ENCODE measurements around the gene RAP1A.
A peak's percentile ranks its signal among the peaks of the same experiment; 100 is the strongest.
"Not testable (repeated sequence)": the region's sequence is repeated elsewhere in the genome, so short reads cannot be mapped to it uniquely, and the experiment has no call there.

Gene RAP1A

DNA sequence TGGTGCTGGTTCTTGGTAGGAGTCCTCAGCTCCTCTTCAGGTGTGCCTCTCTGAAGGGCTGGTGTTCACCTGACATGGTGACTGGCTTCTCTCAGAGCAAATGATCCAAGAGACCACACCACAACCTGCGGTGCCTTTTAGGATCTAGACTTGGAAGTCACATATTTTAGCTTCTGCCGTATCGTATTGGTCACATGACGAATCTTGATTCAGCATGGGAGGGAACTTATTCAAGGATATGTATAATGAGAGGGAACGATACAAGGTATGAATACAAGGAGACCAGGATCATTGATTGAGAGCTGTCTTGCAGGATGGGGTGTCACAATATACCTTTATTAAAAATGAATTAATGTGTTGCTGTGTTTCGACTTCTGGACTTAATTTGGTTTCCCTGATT lies 58.0 kb downstream of the RAP1A start:
- no peak for DNase-seq

DNA sequence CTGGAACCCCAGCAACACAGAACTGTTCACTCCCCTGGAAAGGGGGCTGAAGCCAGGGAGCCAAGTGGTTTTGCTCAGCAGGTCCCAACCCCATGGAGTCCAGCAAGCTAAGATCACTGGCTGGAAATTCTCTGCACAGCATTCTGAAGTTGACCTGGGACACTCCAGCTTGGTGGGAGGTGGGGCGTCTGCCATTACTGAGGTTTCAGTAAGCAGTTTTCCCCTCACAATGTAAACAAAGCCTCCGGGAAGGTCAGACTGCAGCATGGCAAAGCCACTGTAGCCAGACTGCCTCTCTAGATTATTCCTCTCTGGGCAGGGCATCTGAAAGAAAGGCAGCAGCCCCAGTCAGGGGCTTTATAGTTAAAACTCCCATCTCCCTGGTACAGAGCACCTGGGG lies 60.0 kb downstream of the RAP1A start:
- no peak for DNase-seq

DNA sequence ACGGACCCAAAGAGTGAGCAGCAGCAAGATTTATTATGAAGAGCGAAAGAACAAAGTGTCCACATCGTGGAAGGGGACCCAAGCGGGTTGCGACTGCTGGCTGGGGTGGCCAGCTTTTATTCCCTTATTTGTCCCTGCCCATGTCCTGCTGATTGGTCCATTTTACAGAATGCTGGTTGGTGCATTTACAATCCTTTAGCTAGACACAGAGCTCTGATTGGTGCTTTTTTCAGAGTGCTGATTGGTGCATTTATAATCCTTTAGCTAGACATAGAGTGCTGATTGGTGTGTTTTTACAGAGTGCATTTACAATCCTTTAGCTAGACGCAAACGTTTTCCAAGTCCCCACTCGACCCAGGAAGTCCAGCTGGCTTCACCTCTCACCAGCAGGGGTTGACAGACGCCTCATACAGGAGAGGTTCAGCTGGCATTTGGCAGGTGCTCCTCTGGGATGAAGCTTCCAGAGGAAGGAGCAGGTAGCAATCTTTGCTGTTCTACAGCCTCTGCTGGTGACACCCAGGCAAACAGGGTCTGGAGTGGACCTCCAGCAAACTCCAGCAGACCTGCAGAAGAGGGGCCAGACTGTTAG lies 60.7 kb downstream of the RAP1A start:
- not testable (repeated sequence) for DNase-seq

DNA sequence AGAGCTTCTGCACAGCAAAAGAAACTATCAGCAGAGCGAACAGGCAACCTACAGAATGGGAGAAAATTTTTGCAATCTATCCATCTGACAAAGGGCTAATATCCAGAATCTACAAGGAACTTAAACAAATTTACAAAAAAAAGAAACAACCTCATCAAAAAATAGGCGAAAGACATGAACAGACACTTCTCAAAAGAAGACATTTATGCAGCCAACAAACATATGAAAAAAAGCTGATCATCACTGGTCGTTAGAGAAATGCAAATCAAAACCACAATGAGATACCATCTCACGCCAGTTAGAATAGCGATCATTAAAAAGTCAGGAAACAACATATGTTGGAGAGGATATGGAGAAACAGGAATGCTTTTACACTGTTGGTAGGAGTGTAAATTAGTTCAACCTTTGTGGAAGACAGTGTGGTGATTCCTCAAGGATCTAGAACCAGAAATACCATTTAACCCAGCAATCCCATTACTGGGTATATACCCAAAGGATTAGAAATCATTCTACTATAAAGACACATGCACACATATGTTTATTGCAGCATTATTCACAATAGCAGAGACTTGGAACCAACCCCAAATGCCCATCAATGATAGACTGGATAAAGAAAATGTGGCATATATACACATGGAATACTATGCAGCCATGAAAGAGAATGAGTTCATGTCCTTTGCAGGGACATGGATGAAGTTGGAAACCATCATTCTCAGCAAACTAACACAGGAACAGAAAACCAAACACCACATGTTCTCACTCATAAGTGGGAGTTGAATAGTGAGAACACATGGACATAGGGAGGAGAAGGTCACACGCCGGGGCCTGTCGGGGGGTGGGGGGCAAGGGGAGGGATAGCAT lies 65.9 kb downstream of the RAP1A start:
- not testable (repeated sequence) for DNase-seq

DNA sequence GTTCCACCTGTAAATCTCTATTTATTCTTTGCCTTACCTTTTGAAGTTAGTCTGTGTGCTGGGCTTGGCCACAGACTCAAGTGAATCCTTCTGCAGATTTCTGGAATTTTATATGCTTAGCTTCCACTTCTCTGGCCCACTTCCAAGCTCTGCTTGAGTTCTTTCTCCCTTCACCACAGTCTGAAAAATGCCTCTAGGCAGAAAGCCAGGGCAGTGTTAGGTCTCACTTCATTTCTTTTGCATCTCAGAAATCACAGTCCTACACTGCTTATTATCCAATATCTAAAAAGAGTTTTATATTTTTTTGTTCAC lies 70.7 kb downstream of the RAP1A start:
- DNase-seq: no peak

DNA sequence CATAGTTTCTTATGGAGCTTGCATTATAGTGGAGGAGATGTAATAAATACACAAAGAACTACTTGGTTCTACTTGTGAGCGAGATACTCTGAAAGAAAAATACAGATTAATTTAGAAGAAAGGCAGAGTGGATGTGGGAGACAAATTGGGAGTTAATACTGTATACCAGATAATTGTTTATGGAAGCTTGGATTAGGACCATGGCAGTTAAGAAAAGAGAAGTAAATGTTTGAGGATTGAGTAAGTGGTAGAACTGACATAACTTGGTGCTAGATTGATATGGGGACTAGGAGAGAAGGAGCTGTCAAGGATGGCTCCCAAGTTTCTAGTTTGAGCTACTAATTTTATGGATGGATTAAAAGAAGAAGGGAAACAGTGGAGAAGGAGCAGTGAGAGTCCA lies 72.3 kb downstream of the RAP1A start:
- no peak for DNase-seq

DNA sequence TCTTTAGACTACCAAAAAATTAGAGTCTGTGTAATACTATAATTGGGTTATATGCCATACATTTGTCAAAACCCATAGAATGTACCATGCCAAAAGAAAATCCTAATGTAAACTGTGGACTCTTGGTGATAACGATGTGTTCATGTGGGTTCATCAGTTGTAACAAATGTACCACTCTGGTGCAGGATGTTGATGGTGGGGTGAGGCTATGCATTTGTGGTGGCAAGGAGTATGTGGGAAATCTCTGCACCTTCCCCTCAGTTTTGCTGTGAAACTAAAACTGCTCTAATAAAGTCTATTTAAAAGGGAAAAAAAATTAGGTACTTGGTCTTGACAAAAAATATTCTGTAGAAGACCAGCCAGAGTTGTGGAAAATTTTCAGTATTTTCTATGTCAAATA lies 76.2 kb downstream of the RAP1A start:
- no peak for DNase-seq

DNA sequence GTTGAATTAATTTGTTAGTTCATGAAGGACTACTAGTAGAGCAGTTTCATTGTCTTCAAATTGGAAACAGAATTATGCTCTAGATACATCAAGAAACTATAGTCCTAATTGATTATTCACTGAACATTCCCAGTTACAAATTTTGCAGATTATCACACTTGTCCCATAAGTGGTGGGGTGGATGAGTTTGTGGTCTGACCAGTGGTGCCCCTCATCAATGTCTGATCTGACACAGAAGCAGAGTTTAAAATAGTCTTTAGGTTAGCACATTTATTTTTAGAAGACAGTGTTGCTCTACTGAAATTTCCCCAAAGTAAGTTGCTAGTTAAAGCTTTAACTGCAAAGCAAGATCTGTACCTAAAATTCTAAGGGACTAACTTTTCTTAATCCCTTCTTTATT lies 76.7 kb downstream of the RAP1A start:
- DNase-seq: no peak

DNA sequence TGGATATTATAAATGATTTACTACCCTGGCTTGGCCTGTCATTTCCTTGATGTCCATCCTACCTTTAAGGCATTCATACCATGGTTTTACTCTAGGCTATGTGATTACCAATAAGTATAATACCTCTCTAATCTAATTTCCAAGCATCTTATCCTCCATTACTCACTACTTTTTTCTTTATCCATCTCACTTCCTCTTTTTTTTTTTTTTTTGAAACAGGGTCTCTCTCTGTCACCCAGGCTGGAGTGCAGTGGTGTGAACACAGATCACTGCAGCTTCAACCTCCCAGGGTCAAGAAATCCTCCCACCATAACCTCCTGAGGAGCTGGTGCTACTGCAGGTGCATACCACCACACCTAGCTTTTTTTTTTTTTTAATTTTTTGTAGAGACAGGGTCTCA lies 79.7 kb downstream of the RAP1A start:
- no peak for DNase-seq

DNA sequence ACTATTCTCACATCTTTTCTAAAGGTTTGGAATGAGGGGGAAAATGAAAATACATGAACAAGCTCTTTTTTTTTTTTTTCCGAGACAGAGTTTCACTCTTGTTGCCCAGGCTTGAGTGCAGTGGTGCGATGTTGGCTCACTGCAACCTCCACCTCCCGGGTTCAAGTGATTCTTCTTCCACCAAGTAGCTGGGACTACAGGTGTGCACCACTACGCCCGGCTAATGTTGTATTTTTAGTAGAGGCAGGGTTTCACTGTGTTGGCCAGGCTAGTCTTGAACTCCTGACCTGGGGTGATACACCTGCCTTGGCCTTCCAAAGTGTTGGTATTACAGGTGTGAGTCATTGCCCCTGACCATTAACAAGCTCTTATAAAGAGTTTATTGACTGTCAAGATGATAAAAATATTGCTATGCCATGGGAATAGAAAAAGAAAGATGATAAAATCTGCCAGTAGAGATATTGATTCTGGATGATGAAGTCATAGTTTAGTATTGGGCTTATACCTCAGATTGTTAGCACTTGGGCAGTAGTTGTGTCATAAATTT lies 83.0 kb downstream of the RAP1A start:
- no peak for DNase-seq

DNA sequence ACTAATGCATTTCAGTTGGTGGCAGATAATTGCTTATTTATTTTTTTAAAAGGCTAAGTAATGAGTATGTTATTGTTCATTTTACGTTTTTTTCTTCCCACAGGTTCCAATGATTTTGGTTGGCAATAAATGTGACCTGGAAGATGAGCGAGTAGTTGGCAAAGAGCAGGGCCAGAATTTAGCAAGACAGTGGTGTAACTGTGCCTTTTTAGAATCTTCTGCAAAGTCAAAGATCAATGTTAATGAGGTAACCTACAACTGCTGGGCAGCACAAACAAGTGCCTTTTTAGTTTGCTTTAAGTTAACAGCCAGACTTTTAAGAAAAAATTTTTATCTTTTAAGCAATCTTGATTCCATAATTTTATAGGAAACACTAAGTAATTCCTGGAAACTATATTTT lies 84.7 kb downstream of the RAP1A start:
- no peak for DNase-seq

DNA sequence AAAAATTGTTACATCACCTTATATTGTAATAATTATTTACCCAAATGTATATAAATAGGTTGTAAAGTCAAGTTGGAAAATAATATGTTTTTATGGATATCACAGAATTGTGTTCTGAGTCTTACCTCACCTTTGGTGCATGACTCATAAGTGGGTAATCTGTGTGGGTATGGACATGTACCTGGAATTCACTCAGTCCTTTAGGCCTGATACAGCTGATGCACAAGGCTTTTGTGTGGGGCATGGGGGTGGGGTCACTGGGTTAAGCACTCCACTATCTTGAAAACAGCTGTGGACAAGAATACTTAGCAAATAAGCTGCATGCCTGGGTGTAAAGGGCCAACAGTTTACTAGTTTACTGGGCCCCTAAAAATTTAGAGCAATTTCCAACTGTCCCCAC lies 85.2 kb downstream of the RAP1A start:
- DNase-seq: no peak

DNA sequence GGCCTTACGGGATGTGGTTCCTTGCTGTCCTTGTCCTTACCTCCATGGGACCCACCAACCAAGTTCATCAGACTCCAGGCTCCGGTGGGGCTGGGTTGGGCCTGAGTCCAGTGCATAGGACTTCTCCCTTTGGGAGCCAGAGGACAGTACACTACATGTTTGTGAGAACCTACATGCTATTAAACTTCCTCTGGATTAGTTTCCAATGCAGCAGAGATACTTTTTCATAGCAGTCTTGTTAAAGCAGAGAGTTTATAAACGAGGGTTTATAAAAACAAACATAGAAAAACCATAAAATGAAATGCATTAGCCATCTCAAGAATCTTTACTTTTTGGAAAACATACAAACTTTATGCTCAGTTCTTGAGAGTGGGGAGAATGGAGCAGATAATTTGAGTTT lies 86.3 kb downstream of the RAP1A start:
- DNase-seq: no peak

DNA sequence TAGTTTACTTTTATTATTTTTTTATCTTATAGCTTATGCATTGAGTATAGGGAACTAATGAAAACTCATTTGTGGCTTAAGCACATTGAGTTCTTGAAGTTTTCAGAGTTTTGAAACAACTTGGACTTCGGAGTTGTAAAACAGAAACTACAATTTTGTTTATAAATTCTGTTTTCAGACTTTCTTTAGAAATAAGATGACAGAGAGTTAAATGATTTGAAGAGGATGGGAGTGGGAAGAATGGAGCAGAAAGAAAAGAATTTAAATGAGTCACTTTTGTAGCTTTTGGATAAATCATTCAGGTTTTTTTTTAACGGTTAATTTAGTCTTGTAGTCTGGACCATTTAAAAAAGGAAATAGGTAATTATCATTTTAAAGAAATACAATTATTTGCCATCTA lies 87.3 kb downstream of the RAP1A start:
- no peak for DNase-seq

DNA sequence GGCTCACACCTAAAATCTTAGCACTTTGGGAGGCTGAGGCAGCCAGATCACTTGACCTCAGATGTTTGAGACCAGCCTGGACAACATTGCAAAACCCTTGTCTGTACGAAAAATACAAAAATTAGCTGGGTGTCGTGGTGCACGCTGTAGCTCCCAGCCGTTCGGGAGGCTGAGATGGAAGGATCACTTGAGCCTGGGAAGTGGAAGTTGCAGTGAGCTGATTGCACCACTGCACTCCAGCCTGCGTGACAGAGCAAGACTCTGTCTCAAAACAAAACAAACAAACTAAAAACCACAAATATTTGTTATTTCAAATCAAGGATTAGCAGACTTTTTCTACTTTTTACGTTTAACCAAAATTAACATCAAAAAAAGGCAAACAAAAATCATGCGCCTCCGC lies 88.3 kb downstream of the RAP1A start:
- DNase-seq: no peak

DNA sequence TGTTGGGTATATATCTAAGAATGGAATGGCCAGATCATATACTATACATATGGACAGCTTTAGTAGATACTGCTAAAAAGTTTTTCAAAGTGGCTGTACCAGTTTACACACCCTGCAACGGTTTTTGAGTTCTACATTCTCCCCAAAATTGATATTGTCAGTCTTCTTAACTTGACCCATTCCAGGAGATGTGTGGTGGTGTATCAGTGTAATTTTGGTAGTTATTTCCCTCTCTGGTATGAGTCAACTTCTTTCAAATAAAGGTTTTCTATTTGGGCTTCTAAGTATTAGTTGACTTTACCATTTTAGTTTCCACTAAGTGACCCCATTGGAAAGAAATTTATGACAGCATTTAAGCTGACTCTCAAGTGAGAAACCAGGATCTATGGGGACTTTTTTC lies 90.4 kb downstream of the RAP1A start:
- no peak for DNase-seq

DNA sequence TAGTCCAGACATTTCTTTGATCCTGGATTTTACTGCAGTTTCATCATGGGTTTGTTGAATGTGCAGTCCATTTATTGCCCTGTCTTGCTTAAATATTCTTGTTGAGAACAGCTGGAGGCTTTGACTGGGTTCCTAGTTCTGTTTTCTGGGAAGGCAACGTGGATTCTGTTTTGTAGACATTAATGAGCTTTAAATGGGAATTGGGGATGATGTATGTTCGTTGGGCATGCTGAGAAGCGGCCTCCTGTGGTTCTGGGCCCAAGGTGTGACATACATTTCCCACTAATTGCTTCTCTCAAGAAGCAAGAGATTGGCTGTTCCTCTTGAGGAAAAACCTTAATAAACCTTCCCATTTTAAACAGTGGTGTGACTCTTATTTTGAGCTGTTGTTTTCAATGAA lies 96.7 kb downstream of the RAP1A start:
- no peak for DNase-seq

DNA sequence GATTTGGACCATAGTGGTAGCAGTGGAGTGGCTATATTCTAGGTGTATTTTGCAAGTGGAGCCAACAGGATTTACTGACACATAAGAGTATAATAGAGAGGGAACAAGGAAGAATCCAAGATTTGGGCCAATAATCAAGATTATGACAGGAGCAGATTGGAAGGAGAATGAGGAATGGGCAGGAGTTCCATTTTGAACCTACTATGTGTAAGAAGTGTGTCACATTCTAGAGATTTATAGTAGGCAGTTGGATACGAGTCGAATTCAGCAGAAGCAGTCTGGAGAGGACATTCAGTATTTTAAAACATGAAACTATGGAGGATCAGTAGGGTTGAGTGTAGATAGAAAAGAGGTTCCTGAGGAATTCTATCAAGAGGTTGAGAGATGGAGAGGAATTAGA lies 97.9 kb downstream of the RAP1A start:
- DNase-seq: no peak

DNA sequence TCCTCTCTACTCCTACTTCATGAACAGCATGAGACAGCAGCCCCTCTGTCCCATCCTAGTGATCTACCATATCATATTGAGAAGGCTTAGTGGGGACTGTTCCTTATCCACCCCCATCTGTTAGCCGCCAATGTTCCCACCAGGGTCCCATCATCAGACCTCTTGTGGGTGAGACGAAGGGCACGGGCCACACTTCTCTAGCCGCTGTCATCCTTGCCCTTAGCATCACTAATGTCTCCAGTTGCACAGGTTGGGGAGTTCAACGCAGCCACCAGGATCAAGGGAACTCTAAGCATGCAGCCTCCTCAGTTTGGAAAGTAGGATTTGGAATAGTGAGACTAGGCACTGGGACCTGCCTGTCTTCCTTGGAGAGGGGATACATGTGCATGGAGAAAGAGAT lies 99.5 kb downstream of the RAP1A start:
- DNase-seq: peak; percentile 58 to 87

DNA sequence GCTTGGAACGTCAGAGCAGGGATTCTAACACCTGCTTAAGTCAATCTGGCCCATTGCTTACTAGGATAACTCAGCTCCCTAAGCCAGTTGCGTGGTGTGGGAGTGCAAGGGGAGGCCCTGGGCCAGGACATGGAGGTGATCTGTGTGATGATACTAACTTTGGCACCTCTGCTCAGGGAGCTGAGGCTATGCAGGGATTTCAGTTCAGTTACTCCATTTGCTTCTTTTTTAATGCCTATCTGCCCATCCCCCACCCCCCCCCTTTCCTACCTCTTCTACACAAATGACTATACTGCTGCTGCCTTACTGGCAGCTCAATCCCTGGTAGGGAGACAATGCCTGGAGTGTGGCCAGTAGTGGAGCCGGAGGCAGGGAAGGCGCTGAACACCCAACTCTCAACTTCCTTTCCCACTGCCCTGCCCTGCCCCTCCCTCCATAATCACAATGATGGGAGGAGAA lies 100.1 kb downstream of the RAP1A start:
- peak; percentile 49 to 76 for DNase-seq

DNA sequence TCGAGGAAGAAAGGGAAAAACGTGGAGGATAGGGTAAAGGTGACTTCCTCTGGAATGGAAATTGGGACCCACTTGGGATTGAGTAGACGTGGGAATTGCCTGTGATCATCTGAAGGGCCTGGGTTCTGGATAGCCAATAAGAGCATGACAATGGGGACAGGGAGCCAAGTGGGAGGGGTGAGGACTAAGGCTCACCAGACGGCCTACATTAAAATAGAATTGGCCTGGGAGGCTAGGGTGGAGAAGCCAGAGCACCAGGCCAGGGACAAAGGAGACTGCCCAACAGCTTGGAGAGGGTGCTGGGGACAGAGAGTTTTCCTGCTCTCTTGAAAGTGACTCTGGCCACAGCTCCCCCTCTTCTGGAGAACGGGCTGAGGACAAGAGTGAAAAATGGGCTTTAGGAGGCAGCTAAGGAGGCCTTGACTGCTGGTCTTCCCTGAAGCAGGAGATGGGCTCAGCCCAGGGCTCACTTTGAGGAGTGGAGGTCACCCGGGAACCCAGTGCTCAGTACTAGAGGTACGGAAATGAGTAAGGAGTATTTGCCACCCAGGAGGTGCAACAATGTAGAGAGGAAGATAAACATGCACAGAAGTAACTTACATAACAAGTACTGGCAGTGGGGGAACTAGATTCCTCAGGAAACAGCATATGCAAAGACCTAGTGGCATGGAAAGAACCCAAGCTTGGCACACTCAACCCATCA lies 100.8 kb downstream of the RAP1A start:
- DNase-seq: no peak

DNA sequence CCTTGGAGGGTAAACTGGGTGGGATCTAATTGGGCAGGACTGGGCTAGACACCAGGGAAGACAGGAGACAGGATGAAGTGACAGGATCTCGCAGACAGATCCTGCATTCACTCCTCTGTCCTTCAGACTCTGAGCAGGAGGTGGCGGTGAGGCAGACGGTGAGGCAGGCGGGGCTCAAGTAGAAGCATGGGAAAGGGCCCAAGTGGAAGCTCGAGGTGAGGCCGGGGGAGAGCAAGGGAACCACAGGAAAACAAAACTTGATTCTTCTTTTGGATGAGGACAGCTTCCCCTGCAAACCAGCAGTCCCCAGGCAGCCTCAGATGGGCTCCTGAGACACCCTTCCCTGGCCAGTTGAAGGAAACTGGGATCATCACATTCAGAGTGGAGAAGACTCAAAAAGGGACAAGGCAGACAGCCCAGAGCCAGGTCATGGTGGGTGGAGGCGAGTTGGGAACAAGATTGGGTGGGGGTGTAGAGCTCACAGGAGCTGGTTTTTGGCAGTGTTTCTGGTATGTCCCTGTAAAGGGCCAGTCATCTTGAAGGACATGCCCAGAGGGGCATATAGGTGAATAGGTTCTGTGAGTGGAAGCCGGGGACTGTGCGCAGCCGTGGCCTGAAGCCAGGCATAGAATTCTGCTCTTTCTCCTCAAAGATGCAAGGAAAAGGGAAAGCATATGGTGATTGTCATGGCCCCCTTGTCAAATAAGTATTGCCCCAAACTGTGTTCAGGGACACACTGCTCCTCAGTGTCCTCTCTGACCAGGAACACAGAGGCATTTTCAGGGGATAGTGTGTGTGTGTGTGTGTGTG lies 101.6 kb downstream of the RAP1A start:
- no peak for DNase-seq

All from NCI-H524 (cell line).